ENCODE data around the gene IGF2.

IGF2 gene

GRCh38 chr11:2088746-2089535 is 50.2 kb downstream of the IGF2 start:
- no peak for TF ChIP-seq GATA3 (IDR thresholded peaks at IDR 0.05; ENCODE audit: low read depth, low read length)
- TF ChIP-seq GATA2 (IDR thresholded peaks at IDR 0.05; ENCODE audit: low read depth, low read length) = no peak

- no peak for TF ChIP-seq GATA3 (IDR thresholded peaks at IDR 0.05; ENCODE audit: low read depth, low read length)
- no peak for TF ChIP-seq GATA2 (IDR thresholded peaks at IDR 0.05; ENCODE audit: low read depth, low read length)
Measured at GRCh38 chr11:2088284-2088683, 50.9 kb downstream of the IGF2 start.

- TF ChIP-seq GATA2 (IDR thresholded peaks at IDR 0.05; ENCODE audit: low read depth, low read length) = no peak
- TF ChIP-seq GATA3 (IDR thresholded peaks at IDR 0.05; ENCODE audit: low read depth, low read length) = no peak
Measured at GRCh38 chr11:2086239-2087040, 52.7 kb downstream of the IGF2 start.

- TF ChIP-seq GATA3 (IDR thresholded peaks at IDR 0.05; ENCODE audit: low read depth, low read length) = no peak
- no peak for TF ChIP-seq GATA2 (IDR thresholded peaks at IDR 0.05; ENCODE audit: low read depth, low read length)
Measured at GRCh38 chr11:2085251-2086066, 53.7 kb downstream of the IGF2 start.

GRCh38 chr11:2084721-2085120 is 54.5 kb downstream of the IGF2 start:
- TF ChIP-seq GATA2 (IDR thresholded peaks at IDR 0.05; ENCODE audit: low read depth, low read length) = no peak
- no peak for TF ChIP-seq GATA3 (IDR thresholded peaks at IDR 0.05; ENCODE audit: low read depth, low read length)
